Putamen (tissue), 1 donor: Measurements from ENCODE around the gene RAMP1.
A peak's percentile ranks its signal among the peaks of the same experiment; 100 is the strongest.

Experiments
- DNase-seq: peaks from one replicate; pipeline ENCODE4 v3.0.0-alpha.2; 2016; ENCODE audit warnings: low spot score

Gene RAMP1

DNA sequence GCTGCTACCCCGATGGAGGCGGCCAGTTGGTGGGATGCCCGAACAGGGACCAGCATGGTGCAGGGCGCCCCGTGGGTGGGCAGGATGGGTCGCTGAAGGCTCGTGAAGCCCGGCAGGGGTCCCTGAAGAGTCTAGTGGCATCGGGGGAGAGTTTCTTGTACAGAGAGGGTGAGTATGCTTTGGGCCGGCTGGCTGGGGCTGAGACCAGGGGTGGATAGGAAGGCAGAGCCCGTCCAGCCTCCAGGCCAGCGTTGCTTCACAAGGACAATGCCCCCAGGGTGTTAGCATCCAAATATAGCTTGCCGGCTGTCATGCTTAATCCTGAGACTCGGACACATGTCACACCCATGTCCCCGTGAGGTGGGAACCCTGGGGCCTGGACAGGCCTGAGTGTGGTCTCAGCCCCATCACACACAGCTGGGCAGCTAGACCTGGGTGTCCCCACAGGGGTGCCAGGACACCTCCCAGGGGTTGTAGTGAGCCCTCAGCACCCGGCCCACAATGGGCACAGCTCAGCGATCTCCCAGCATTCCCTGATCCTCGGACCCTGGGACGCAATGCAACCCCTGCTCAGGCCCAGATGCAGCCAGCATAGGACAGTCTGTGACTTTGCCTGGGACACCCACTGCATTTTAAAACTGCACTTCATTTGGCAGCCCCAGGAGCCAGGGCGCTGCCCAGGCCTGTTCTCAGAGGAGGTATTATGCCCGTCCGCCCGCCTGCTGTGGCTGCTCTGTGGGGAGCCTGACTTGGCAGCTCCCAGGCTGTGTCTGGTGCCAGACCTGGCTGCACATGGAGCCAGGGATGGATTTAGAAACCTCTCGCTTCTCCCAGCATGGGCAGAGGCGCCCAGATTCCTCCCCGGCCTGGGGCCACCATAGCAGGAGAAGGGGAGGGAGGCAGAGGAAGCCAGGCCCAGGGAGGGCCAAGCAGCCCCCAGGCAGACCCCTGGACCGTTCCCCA is 36.4 kb downstream of the RAMP1 start:
- DNase-seq, result peak; percentile 70

- DNase-seq, result no peak
Observed at GRCh38 chr2:237896507-237896892, 37.1 kb downstream of the RAMP1 start.

- no peak for DNase-seq
Observed at GRCh38 chr2:237896956-237897355, 37.5 kb downstream of the RAMP1 start.

- no peak for DNase-seq
Observed at GRCh38 chr2:237898057-237898414, 38.6 kb downstream of the RAMP1 start.

DNA sequence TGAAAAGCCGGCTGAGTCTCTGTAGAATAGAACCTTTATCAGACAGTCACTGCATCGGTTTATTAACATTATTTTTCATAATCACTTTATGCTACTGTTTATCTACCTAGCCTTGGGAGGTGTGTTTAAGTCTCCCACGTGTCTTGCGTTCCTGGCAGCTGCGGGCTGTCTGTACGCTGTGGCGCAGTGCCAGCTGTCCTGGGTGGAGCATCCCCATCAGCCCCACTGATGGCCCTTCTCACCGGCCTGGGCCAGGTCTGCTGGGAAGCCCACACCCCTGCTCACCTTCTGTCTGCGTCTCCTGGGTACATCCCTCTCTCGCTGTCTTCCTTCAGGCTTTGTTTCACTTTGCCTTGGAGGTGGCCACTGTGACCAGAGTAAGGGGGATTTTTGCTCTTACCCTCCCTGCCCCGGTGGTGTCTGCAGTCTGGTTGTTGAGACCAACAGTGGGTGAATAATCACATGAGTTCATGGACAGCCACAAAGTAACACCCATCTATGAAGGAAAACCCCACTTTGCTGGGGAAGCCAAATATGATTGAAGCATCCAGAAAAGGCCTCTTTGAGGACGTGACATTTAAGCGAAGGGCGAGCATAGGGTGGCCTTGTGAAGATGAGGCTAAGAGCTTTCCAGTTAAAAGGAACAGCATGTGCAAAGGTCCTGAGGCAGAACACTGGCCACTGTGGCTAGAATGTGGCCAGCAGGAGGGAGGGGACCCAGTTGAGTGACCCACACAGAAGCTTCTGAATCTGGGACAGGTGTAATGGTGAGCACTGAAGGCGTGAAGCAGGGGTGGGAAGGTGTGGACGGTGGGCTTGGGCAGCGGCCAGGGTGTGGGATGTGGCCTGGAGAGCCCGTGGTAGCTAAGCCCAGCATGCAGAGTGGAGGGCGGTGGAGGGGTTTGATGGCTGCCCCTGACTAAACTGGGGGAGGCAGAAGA is 41.7 kb downstream of the RAMP1 start:
- DNase-seq, result no peak

DNA sequence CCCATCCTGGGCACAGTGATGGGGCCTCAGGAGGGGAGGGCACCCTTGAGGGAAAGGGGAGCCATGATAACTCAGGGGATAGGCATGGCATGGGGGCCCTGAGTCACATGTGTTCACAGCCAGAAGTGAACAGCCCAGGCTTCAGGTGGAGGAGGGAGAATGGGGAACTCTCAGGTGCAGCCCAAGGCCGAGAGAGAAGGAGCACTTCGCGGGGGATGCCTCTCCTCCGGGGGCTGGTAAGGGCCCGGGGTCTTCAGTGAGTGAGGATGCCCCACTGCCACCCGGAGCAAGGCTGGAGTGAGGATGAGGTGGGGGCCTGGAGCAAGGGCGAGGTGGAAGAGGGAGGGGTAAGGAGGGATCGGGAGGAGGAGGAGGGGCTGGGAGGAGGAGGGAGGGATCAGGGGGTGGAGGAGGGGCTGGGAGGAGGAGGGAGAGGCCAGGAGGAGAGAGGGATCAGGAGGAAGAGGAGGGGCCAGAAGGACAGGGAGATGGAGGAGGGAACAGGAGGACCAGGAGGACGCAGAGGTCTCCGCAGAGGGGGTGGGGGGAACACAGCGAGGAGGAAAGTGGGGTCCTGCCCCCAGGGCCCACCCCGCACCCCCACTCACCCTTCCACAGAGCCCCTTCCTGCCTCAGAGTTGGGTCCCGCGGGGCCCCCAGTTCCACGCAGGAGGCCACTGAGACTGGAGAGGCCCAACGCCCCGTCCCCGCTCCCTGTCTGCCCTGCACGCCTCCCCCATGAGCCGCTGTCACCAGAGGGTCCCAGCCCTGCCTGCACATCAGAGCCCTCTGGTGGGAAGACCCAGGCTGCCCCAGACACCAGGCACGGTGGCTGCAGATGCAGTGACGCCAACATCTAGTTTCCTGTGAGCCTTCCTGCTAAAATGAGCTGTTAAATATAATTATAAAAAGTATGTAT is 42.8 kb downstream of the RAMP1 start:
- no peak for DNase-seq

GRCh38 chr2:237904831-237905599 is 45.6 kb downstream of the RAMP1 start:
- DNase-seq, result no peak

DNA sequence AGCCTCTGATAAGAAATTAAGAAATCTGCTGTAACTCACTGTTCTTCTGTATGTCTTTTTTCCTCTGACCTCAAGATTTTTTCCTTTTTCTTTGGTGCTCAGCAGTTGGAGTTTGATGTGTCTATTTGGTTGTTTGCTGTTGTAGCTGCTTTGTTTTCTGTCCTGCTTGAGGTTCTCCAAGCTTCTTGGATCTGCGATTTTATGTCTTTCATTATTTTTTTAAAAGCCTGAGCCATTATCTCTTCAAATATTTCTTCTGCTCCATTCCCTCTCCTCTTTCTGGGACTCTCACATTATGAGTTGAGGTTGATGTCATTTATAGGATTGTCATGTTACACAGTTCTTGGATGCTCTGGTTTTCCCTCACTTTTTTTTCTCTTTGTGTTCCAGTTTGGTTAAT is 47.7 kb downstream of the RAMP1 start:
- no peak for DNase-seq

GRCh38 chr2:237909075-237909695 is 49.8 kb downstream of the RAMP1 start:
- DNase-seq, result no peak

DNA sequence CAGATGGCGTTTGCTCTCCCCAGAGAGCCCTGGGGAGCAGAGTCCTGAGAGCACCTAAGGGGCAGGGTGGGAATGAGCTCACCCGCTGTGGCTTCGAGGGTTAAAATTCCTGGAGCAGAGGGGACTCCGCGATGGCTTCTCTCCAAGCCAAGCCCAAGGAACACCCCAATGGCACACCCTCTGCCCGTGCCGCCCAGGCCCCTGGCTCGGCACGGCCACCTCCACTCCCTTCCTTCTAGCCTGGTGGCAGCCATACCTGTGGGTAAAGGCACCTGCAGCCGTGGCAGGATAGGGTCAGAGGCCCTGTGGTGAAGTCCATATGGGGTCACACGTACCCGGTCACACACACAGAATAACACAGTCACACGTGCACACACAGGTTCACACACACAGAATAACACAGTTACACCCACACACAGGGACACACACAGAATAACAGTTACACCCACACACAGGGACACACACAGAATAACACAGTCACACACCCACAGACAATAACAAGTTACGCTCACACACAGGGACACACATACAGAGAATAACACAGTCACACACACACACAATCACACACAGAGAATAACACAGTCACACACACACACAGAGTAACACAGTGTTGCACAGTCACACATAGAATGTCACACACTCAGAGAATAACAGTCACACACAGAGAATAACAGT is 50.5 kb downstream of the RAMP1 start:
- no peak for DNase-seq

DNA sequence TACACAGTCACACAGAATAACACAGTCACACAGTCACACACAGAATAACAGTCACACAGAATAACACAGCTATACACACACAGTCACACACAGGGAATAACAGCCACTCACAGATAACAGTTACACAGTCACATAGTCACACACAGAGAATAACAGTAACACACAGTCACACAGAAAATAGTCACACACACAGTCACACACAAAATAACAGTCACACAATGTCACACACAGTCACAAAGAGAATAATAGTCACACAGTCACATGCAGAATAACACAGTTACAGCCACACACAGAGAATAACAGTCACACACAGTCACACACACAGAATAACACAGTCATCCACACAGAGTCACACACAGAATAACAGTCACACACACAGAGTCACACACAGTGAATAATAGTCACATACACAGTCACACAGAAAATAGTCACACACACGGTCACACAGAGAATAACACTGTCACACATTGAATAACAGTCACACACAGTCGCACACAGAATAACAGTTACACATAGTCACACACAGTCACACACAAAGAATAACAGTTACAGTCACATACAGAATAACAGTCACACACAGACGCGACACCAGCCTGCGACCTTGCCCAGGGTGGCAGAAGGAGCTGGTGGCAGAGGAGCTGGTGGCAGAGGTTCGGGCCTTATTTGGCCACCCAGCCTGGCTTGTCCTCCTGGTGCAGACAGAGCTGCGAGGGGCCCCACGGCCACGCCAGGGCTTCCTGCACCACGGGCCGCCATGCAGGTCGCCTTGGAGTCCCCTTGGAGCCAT is 51.3 kb downstream of the RAMP1 start:
- no peak for DNase-seq

- DNase-seq, result no peak
Observed at GRCh38 chr2:237911363-237912017, 52.1 kb downstream of the RAMP1 start.

DNA sequence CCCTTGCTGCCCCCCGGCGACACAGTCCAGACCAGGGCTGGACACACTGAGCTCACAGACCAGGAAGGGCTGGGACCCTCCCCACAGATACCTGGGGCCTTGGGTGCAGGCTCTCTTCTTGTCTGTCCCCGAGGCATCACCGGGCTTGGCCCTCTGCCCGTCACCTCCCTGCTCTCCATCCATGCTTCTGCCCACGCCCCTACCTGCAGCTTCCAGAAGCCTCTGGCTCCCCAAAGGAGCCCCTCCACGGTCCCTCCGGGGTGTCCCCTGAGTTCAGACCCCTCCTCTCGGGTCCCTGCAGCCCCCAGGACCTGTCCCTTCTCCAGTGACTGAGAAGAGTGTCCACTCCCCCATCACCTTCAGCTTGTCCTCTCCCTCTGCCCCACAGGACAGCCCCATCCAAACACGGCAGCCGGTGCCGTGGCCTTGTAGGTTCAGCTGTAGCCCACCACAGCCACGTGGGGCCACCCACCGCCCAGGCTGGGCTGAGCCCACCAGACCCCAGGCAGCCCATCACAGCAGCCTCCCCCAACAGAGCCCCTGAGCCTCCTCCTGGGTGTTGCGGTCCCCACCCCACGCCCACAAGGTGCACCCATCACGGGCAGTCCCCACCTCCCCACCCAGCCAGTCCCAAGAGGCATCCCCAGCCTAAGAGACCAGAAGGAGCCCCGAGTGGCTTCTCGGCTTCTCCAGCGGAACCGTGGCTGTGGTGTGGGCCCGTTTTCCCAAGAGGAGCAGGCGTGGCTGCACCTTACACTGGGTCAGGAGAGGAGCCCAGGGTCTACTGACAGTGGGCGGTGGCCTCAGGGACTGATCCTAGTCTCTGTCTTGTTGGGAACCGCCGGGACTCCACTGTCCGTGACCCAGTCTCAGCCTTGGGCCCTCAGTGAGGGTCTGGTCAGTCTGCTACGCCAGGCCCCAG is 53.1 kb downstream of the RAMP1 start:
- no peak for DNase-seq

- DNase-seq, result no peak
Observed at GRCh38 chr2:237913193-237913917, 53.9 kb downstream of the RAMP1 start.

DNA sequence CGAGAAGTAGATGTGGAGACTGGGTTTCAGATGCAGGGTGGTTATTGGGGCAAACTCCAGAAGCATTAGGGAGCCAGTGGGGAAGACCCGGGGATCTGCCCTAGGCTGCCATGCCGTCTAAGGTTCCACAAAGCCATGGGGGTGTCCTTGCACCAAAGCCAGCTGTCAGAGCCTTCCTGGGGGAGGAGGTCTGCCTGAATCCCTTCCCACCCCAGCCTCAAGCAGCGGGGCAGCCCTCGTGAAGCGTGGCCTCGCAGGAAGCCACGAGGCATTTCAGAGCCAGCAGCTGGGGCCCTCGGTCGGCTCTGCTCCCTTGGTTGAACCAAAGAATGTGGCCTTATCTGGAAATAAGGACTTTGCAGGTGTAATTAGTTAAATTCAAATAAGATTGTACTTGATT is 56.2 kb downstream of the RAMP1 start:
- no peak for DNase-seq

GRCh38 chr2:237916296-237916695 is 56.9 kb downstream of the RAMP1 start:
- DNase-seq, result no peak
